Neuronal stem cell (in vitro differentiated cells): Measurements from ENCODE around the gene ALOX5AP.

Experiments
- DNase-seq: peaks from one replicate; pipeline ENCODE4 v3.0.0-alpha.2; 2013; ENCODE audit warnings: low spot score
- H2AFZ ChIP-seq: one replicate; pipeline ENCODE4 v1.6.1; 2013; ENCODE audit warnings: mild to moderate bottlenecking, low read length, inconsistent platforms
- H2AK5ac ChIP-seq: 2 replicates; pipeline ENCODE4 v1.6.1; 2013; ENCODE audit warnings: low read depth, mild to moderate bottlenecking, inconsistent platforms, low read length, moderate library complexity, mixed read lengths
- H2BK120ac ChIP-seq: 2 replicates; pipeline ENCODE4 v1.6.1; 2013; ENCODE audit warnings: low read depth, mild to moderate bottlenecking, inconsistent platforms, low read length, moderate library complexity, mixed read lengths
- H2BK12ac ChIP-seq: one replicate; pipeline ENCODE4 v1.6.1; 2013; ENCODE audit warnings: low read length, inconsistent platforms
- H2BK15ac ChIP-seq: 2 replicates; pipeline ENCODE4 v1.6.1; 2013; ENCODE audit warnings: mild to moderate bottlenecking, low read length, inconsistent platforms, mixed read lengths
- H2BK5ac ChIP-seq: one replicate; pipeline ENCODE4 v1.6.1; 2013; ENCODE audit warnings: inconsistent platforms, mild to moderate bottlenecking, low read length, moderate library complexity
- H3K14ac ChIP-seq: one replicate; pipeline ENCODE4 v1.6.1; 2013; ENCODE audit warnings: low read length, inconsistent platforms
- H3K18ac ChIP-seq: 2 replicates; pipeline ENCODE4 v1.6.1; 2013; ENCODE audit warnings: low read length, inconsistent platforms
- H3K23ac ChIP-seq: 2 replicates; pipeline ENCODE4 v1.6.1; 2013; ENCODE audit warnings: low read depth, mild to moderate bottlenecking, mixed read lengths, low read length, inconsistent platforms; ENCODE audit not compliant: poor library complexity
- H3K27ac ChIP-seq: replicated peaks from 3 replicates; pipeline ENCODE4 v1.5.1; 2013; ENCODE audit warnings: low read length, inconsistent platforms
- H3K27me3 ChIP-seq, 3 experiments: 2 replicates each; pipeline ENCODE4 v1.6.1; 2013; ENCODE audit warnings: low read length in 3 of 3, mild to moderate bottlenecking in 2 of 3, inconsistent platforms in 1 of 3, low read depth in 1 of 3, mixed read lengths in 1 of 3, moderate library complexity in 1 of 3; ENCODE audit not compliant: control insufficient read depth in 3 of 3, insufficient read depth in 3 of 3
- H3K36me3 ChIP-seq, 2 donors: replicated peaks in 1 of 2; 2 replicates each; pipeline ENCODE4 v1.6.1; 2013; ENCODE audit warnings: low read length in 2 of 2; ENCODE audit not compliant: control insufficient read depth in 2 of 2, insufficient read depth in 2 of 2
- H3K4ac ChIP-seq: 2 replicates; pipeline ENCODE4 v1.6.1; 2013; ENCODE audit warnings: inconsistent platforms, mild to moderate bottlenecking, low read length, moderate library complexity
- H3K4me1 ChIP-seq, 2 donors: 1 replicate in 1 of 2; 2 replicates in 1 of 2; pipeline ENCODE4 v1.6.1; 2013; ENCODE audit warnings: low read length in 2 of 2, low read depth in 1 of 2; ENCODE audit not compliant: control insufficient read depth in 2 of 2, insufficient read depth in 1 of 2
- H3K4me2 ChIP-seq: one replicate; pipeline ENCODE4 v1.6.1; 2013; ENCODE audit warnings: mild to moderate bottlenecking, low read length, inconsistent platforms; ENCODE audit not compliant: insufficient read depth, poor library complexity, severe bottlenecking
- H3K4me3 ChIP-seq, 2 donors: 2 replicates each; pipeline ENCODE4 v1.5.1; 2013; ENCODE audit warnings: low read length in 2 of 2, mild to moderate bottlenecking in 2 of 2, inconsistent platforms in 1 of 2, moderate library complexity in 1 of 2
- H3K79me1 ChIP-seq: one replicate; pipeline ENCODE4 v1.6.1; 2013; ENCODE audit warnings: low read depth, mild to moderate bottlenecking, inconsistent platforms, low read length, moderate library complexity
- H3K9ac ChIP-seq: one replicate; pipeline ENCODE4 v1.6.1; 2013; ENCODE audit warnings: mild to moderate bottlenecking, low read depth, low read length, inconsistent platforms; ENCODE audit not compliant: poor library complexity
- H3K9me3 ChIP-seq, 2 donors: replicated peaks in 1 of 2; 2 replicates each; pipeline versions ENCODE3 to v1.6.1; 2013; ENCODE audit warnings: low read length in 2 of 2, mild to moderate bottlenecking in 2 of 2, inconsistent platforms in 1 of 2, low read depth in 1 of 2, mixed read lengths in 1 of 2, moderate library complexity in 1 of 2; ENCODE audit not compliant: control insufficient read depth in 2 of 2, insufficient read depth in 1 of 2
- H4K8ac ChIP-seq: one replicate; pipeline ENCODE4 v1.6.1; 2013; ENCODE audit warnings: low read depth, mild to moderate bottlenecking, inconsistent platforms, low read length, moderate library complexity
- H4K91ac ChIP-seq: one replicate; pipeline ENCODE4 v1.6.1; 2013; ENCODE audit warnings: low read length, low read depth, mild to moderate bottlenecking, inconsistent platforms; ENCODE audit not compliant: poor library complexity
- WGBS, 2 donors: extraction: QIAGEN DNeasy Blood & Tissue Kit; methylation state at CpG; one replicate each; pipeline ENCODE4 v1.1.7; 2013; ENCODE audit warnings: missing lambda C conversion rate in 2 of 2, mixed read lengths in 1 of 2; ENCODE audit not compliant: insufficient read length in 2 of 2, insufficient replicate concordance in 1 of 2; ENCODE audit errors: extremely low coverage in 2 of 2; 5-methylcytosine and 5-hydroxymethylcytosine counted together

The ALOX5AP gene

GRCh38 chr13:30702006-30702405 lies 33.3 kb upstream of the ALOX5AP start:
- Histone ChIP-seq H3K36me3 (no peaks in the 10 kb centered on the region), H4K91ac (no peak overlapping the region), H3K18ac (no peak overlapping the region), H4K8ac (no peak overlapping the region), H2AK5ac (no peak overlapping the region), H3K79me1 (no peaks in the 10 kb centered on the region), H3K9me3 (no peaks in the 10 kb centered on the region), H3K4me1 (peaks cover 0 to 4% of the 10 kb centered on the region in 2 donors), H3K4me2 (no peak overlapping the region), H3K4ac (no peak overlapping the region), H3K23ac (no peak overlapping the region), H2AFZ (no peak overlapping the region), H2BK120ac (no peak overlapping the region), H3K4me3 (no peak overlapping the region), H2BK15ac (no peak overlapping the region), H3K14ac (no peak overlapping the region), H2BK5ac (no peak overlapping the region), H3K9ac (no peak overlapping the region), H2BK12ac (no peak overlapping the region), H3K27me3 (no peaks in the 10 kb centered on the region), H3K27ac (no peak overlapping the region)
- WGBS, 2 donors: no CpG with 5 or more reads among the region's 4 CpGs
- no peak for DNase-seq

- DNase-seq: no peak
- WGBS, 2 donors: no CpG with 5 or more reads among the region's 6 CpGs
- Histone ChIP-seq H3K4me1 (no peaks in the 10 kb centered on the region), H2BK12ac (no peak overlapping the region), H2AK5ac (no peak overlapping the region), H3K4me3 (no peak overlapping the region), H4K91ac (no peak overlapping the region), H2AFZ (no peak overlapping the region), H3K4ac (no peak overlapping the region), H2BK5ac (no peak overlapping the region), H3K23ac (no peak overlapping the region), H4K8ac (no peak overlapping the region), H2BK15ac (no peak overlapping the region), H3K4me2 (no peak overlapping the region), H3K27me3 (no peaks in the 10 kb centered on the region), H3K9ac (no peak overlapping the region), H3K14ac (no peak overlapping the region), H3K79me1 (no peaks in the 10 kb centered on the region), H3K18ac (no peak overlapping the region), H3K36me3 (no peaks in the 10 kb centered on the region), H2BK120ac (no peak overlapping the region), H3K27ac (no peak overlapping the region), H3K9me3 (no peaks in the 10 kb centered on the region)
Observed at GRCh38 chr13:30704596-30704995, 30.7 kb upstream of the ALOX5AP start.

- WGBS, 2 donors: no CpG with 5 or more reads among the region's 4 CpGs
- no peak overlapping the region for H3K14ac ChIP-seq
- no peak overlapping the region for H3K4ac ChIP-seq
Observed at GRCh38 chr13:30705680-30706079, 29.7 kb upstream of the ALOX5AP start.

GRCh38 chr13:30708541-30708940 lies 26.8 kb upstream of the ALOX5AP start:
- DNase-seq: no peak
- no CpG with 5 or more reads among the region's 3 CpGs for WGBS, 2 donors

More at GRCh38 chr13:30705680-30706079, 29.7 kb upstream of the ALOX5AP start:
- H3K9ac ChIP-seq: no peak overlapping the region
- H3K9me3 ChIP-seq: no peaks in the 10 kb centered on the region
- H3K36me3 ChIP-seq: no peaks in the 10 kb centered on the region
- H3K18ac ChIP-seq: no peak overlapping the region
- H2BK5ac ChIP-seq: no peak overlapping the region
- no peaks in the 10 kb centered on the region for H3K4me1 ChIP-seq
- H2AFZ ChIP-seq: no peak overlapping the region
- H4K8ac ChIP-seq: no peak overlapping the region
- H2BK15ac ChIP-seq: no peak overlapping the region
- no peak overlapping the region for H2AK5ac ChIP-seq
- no peak overlapping the region for H3K23ac ChIP-seq
- H4K91ac ChIP-seq: no peak overlapping the region
- H3K4me3 ChIP-seq: no peak overlapping the region
- no peaks in the 10 kb centered on the region for H3K79me1 ChIP-seq
- no peak for DNase-seq
- H3K27ac ChIP-seq: no peak overlapping the region
- H2BK120ac ChIP-seq: no peak overlapping the region
- H3K27me3 ChIP-seq: no peaks in the 10 kb centered on the region
- no peak overlapping the region for H3K4me2 ChIP-seq
- H2BK12ac ChIP-seq: no peak overlapping the region

More at GRCh38 chr13:30708541-30708940, 26.8 kb upstream of the ALOX5AP start:
- H2AFZ ChIP-seq: no peak overlapping the region
- no peak overlapping the region for H3K18ac ChIP-seq
- no peak overlapping the region for H3K9ac ChIP-seq
- no peaks in the 10 kb centered on the region for H3K36me3 ChIP-seq
- peaks cover 0 to 3% of the 10 kb centered on the region in 2 donors for H3K4me1 ChIP-seq
- H3K27me3 ChIP-seq: no peaks in the 10 kb centered on the region
- no peak overlapping the region for H3K27ac ChIP-seq
- no peak overlapping the region for H3K23ac ChIP-seq
- no peak overlapping the region for H2BK15ac ChIP-seq
- H2AK5ac ChIP-seq: no peak overlapping the region
- H3K14ac ChIP-seq: no peak overlapping the region
- no peaks in the 10 kb centered on the region for H3K79me1 ChIP-seq
- H4K91ac ChIP-seq: no peak overlapping the region
- H3K4me2 ChIP-seq: no peak overlapping the region
- no peak overlapping the region for H3K4me3 ChIP-seq
- no peak overlapping the region for H3K4ac ChIP-seq
- H3K9me3 ChIP-seq: no peaks in the 10 kb centered on the region
- H2BK5ac ChIP-seq: no peak overlapping the region
- H4K8ac ChIP-seq: no peak overlapping the region
- H2BK12ac ChIP-seq: no peak overlapping the region
- no peak overlapping the region for H2BK120ac ChIP-seq
